ENCODE results near the gene HIGD2B.
"Not testable (repeated sequence)": the region's sequence is repeated elsewhere in the genome, so short reads cannot be mapped to it uniquely, and the experiment has no call there.

The HIGD2B gene

DNA sequence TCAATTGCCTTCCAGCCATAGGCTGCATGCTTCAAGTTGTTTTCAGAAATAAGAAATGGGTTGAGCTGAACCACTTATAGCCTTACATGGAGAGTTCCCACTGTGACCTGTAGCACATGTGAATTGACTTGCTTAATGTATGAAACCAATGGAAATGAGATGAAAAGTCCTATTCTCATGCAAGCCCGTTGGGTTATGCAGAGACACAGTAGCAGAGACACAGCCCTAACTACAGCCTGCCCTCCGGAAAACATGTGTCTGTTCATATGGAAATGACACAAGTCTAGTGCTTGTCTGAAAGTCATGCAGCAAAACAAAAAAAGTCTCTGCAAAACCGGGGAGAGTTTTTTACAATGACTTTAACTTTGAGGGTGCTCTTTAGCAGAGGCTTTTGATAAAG is 14.5 kb downstream of the HIGD2B start:
- DNase-seq: no peak

DNA sequence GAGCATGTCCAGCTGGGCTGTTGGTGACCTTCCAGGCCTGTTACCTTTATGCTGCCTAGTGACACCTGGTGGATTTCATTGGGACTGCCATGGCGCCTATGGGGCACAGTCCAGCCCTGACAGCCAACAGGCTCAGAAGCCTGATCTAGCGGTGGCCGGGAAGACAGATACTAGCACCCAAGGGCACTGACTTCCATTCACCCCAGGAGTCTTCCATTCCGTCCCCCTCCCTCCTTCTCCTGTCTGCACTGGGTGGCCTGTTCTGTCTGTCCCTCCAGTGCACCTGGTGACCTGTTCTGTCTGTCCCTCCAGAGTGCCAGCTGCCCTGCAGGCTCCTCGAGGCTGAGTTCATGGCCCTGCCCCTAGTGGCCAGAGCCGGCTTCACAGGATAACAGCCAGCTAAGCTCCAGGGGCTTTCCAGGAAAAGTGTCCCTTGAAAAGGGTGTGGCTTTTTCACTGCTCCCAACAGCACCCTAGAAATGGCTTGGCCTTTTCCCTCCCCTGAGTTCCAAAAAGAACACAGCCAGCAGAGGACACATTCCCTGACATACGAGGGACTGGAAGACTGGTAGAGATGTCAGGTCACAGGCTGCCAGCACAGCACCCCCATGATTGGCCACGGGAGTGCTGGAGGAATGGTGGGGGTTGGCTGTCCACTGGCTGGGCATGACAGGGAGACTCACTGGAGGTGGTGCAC is 15.2 kb downstream of the HIGD2B start:
- not testable (repeated sequence) for DNase-seq

DNA sequence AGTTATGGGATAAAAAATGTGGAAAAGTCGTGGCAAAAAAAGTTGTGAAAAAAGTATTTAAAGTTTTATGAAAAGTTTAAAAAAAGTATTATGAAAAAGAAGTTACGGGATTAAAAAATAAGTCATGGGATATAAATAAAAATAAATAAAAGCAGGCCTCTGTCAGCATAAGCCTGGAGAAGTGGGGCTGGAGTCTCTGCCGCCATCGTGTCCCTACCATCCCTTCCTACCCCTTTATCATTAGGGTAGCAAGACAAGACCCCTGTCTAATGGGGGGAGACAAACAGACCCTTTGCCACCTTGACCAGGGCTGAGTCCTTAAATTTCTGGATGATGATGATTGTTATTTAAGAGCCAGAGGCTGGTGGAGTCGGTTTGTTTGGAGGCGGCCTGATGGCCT is 16.2 kb downstream of the HIGD2B start:
- not testable (repeated sequence) for DNase-seq

DNA sequence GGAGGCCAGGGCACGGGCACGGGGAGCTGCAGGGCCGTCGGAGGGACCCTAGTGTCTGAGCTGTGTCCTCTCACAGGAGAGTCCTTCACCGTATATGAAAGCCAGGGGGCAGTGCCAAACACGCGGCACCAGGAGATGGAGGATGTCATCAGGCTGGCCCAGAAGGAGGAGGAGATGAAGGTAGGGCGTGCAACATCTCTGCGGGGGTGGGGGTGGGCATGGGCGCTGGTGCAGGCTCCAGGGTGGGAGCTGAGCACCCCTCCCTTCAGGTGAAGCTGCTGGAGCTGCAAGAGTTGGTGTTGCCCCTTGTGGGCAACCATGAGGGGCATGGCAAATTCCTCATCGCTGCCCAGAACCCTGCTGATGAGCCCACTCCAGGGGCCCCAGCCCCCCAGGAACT is 20.3 kb downstream of the HIGD2B start:
- not testable (repeated sequence) for DNase-seq

DNA sequence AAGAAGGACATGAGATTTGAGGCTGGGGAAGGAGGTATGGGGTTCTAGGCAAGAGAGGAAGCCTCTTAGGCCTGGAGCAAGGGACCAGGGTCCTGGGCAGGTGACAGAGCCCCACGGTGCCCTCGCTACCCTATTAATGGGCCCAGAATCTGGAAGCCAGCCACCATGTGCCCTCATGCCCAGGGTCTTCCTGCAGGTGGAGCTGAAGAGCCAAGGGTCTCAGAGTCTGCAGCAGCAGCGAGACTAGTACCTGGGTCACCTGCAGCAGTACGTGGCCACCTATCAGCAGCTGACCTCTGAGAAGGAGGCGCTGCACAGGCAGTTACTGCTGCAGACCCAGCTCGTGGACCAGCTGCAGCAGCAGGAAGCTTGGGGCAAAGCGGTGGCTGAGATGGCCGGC is 22.1 kb downstream of the HIGD2B start:
- DNase-seq: not testable (repeated sequence)

DNA sequence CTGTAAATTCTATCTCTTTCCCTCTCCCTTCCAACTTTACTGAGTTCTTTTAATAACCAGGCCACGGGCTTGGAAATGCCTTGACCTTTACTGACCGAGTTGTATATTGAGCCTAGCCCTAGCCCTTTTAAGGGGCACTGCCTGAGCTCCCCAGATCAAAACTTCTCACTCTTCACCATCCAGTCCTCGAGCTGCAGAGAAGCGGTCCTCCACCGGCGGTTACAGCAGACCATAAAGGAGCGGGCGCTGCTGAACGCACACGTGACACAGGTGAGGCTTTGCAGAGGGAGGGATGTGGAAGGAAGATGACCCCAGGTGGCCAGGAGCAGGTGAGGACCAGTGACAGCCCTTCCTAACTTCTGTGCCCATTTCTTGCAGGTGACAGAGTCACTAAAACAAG is 24.9 kb downstream of the HIGD2B start:
- not testable (repeated sequence) for DNase-seq

DNA sequence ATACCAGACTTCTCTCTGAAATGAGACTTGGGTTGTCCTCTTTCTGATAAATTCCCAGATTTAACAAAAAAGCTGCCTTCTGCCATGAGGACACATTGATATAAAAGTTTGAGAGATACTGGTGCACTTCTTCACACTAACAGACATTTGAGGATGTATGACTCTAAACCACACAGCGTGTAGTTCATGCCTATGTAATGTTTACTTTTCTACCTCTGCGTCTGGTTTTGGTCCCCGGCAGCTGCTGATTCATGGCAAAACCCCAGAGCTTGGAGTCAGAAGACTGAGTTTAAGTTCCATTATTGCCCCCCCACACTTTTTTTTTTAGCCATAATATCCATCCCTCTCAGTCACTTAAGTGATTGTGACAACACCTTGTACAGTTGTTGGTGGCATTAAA is 30.0 kb downstream of the HIGD2B start:
- not testable (repeated sequence) for DNase-seq

DNA sequence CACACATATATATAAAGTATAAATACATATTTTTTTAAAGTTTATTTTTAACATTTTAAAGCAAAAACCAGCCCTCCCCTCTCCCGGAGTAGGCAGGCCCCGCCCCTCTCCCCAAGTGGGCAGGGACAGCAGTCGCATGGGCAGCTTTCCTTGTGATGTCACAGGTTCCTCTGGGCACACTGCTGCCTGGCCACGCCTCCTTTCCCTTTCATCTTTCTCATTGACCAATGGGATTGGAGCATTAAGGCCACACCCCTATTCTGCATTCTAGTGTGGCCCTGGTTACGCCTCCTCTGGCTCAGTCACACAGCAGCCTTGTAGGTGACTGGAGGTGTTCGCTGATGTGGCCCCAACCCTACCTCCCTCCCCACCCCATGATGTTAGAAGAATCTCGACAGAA is 31.6 kb downstream of the HIGD2B start, which contains the start of gene GOLGA6B:
Gene GOLGA6B, plus strand, starts transcription at position 301 of the 400 bp plus-strand sequence. Its CDS starts 41 bp downstream, at position 342.
- not testable (repeated sequence) for DNase-seq

DNA sequence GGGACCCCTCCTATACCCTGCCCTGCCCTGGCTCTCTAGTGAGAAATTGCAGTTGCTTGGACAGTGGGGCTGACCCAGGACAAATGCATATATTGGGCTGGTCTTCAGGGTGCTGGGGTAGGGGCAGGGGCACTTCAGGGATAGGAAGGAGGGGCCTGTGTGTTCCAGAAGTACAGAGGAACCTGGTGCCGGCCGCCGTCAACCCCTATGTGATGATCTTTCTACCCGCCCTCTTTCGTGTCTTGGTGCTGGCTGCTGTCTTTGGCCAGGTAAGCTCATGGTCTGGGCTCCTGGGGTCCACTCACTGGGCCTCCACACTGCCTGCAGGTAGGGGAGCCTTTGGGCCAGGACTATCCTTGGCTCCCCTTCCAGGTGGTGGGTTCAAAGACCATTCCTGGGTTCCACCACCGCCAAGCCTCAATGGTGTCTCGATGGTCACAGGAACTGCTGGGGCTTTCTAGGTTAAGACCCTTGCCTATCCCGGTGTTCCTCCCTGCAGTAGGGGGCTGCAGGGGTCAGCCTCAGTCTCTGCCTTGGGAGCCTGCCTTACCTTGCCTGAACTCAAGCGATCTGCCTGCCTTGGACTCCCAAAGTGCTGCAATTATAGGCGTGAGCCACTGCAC is 37.2 kb downstream of the HIGD2B start:
- not testable (repeated sequence) for DNase-seq

DNA sequence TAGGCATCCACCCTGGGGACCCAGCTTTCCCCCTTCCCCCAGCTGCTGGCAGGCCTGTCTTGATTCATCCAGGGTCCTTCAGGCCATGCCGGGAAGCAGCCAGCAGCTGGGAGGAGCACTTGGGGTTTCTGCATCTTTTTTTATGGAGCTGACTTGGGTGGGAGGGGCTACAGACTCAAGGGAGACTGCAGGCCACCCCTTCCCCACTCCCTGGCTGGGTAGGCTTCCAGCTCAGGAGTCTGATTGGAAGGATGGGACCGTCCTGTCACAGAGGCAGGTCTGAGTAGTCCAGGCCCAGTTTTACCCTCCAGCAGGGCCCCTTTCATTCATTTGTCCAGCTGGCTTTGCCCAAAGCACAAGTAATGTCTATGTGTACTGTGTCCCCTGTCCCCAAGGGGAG is 43.7 kb downstream of the HIGD2B start:
- not testable (repeated sequence) for DNase-seq

DNA sequence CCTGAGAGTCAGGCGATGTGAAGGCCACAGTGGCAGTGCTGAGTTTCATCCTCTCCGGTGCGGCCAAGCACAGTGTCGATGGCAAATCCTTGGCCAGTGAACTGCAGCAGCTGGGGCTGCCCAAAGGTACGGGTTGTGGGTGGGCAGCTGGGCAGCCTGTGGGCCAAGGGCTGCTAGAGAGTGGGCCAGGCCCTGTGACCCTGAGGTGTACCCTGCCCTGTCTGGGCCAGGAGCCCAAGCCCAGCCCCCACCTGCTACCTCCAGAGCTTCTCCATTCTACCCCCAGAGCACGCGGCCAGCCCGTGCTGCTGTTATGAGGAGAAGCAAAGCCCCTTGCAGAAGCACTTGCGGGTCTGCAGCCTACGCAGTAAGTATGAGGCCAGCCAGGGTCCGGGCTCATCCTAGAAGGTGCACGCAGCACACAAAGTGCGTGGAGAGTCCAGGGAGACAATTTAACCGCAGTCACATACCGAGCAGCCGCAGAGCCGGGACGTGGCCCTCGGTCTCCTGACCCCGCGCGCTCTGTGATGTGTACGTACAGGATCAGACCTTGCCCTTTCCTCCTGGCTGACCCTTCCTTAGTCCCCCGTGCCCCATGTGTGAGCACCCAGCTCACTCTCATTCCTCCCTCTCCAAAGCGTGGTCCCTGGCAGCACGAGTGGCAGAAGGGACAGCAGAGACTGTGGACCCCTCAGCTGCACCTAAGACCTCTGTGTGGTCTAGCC is 46.1 kb downstream of the HIGD2B start:
- not testable (repeated sequence) for DNase-seq

DNA sequence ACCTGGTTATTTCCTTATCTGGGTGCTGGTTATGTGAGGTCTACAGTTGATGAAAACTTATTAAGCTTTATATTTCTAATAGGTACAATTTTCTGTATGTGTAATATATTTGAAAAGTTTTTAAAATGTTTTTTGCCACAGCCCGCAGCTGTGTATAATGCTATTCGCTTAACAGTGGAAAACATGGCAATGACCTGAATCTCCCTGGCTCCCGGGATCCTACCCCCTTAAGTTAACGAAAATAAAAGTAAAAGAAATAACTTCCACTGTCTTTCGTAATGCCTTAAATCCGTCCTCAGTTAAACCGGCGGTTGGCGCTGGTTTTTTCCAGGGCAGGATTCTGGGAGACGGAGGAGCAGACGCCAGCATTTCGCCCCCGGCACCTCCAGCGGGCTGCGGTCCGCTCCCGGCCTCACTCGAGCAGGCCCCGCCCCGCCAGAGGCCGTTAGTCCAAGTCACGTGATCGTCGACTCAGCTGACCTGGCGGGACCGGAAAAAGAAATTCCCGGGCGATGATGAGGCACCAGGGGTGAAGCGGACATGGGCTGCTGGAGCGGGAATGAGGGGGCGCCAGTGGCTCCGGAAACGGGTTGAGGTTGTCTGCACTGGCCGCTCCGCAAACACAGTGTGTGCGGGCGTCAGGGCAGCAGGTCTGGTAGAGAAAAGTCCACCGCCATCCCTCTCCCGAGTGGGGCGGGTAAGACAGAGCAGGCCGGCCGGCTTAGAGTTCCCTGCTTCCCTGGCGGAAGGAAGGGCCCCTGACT is 49.3 kb downstream of the HIGD2B start:
- not testable (repeated sequence) for DNase-seq

DNA sequence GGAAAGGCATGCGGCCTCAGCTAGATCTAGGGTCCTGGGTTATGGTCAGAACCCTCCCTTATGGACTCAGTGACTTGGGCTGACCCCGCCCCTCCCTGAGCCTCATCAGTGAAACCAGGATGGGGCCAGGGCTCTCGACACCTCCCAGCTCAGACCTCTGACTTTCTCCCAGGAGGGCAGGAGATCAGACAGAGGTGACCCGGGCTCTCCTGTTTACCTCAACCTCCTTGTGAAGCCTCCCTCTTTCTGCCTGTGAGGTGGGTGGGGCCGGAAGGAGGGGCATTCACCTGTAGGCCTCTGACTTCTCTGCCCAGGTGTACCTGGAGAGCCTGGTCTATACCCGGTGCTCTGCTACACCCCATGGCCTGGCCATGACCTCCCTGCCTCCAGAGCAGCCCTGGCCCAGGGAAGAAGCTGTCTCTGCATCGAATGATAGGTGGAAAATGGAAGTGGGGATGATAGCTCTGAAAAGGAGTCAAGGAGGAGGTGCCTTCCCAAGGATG is 56.9 kb downstream of the HIGD2B start:
- DNase-seq: not testable (repeated sequence)

DNA sequence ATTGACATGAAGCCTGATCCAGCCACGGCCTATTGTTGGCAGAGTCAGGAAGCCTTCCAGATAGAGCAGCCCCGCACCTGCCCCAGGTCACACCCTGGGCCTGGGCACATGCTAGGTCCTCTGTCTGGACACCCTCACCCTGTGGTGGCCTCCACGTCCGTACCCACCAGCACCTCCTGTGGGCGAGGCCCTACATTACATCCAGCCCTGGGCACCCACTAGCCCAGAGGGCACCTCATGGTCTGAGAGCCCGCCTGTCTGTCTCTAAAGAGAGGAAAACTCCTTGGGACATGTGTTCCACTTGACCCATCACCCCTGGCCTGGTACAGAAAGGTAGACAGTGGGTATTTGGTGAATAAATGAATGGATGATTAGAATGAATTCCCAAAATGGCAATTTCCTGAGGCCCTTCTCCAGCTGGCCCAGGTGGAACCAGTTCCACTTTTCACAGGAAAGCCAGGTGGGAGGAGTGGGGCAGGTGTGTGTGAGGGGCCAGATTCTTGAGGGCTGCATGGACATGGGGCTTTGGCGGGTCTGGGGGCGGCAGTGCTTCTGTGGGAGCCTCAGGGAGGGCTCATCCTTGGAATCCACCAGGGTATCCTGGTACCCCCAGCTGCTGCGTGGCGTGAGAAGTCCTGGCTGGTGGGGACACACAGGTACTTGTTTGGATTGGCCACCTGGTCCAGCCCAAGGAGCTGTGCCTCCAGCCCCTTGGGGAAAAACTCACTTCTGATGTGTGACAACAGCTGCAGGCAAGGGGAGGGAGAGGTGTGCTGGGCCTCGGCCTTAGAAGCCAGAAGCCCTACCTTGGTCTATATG is 57.5 kb downstream of the HIGD2B start:
- DNase-seq: not testable (repeated sequence)

DNA sequence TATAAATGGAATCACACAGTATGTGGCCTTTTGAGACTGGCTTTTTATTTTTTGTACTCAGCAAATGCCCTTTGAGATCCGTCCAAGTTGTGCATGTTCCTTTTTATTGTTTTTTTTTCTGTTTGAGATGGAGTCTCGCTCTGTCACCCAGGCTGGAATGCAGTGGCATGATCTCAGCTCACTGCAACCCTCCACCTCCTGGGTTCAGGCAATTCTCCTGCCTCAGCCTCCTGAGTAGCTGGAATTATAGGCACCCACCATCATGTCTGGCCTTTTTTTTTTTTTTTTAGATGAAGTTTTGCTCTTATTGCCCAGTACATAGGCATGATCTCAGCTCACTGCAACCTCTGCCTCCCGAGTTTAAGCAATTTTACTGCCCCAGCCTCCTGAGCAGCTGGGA is 59.8 kb downstream of the HIGD2B start:
- not testable (repeated sequence) for DNase-seq

Data from effector CD8-positive, alpha-beta T cell (primary cell).